Measurements from ENCODE around the gene AURKA.

AURKA gene

DNA sequence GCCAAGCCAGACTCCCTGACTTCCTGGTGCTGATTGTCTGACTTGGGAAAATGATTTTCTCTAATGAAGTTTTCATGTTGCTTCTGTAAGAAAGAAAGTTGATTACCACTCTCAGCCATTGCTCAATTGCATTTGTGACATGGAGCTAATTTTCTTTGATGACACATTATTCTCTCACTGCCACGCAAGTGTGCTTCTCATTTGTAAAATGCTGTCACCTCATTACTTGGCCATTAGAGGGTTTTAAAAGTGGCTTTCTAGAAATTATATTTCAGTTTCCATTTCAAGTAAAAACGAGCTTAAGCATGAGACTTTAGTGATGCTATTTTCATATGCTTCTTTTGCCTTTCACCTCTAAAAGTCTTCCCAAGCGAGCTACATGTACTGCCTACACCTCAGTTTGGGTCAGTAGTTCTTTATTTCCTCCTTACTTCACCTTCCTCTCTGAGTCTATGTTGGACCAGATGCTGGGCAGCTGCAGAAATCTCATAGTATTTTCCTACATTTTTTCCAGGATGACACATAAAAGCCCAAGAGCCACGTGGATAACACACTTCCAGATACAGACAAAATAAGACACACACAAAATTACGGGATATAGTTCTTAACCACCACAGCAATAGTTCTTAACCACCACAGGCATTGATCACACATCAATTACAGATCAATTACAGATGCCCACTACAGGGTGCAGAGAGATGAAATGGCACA lies 39.5 kb downstream of the AURKA start:
- TF ChIP-seq YY1 (IDR thresholded peaks at IDR 0.05; ENCODE audit: low read depth) (no peak), EP300 (IDR thresholded peaks at IDR 0.05; ENCODE audit: borderline replicate concordance) (no peak), ZBTB7A (IDR thresholded peaks at IDR 0.05; ENCODE audit: low read depth) (no peak), FOXM1 (IDR thresholded peaks at IDR 0.05; ENCODE audit: borderline replicate concordance, low read depth) (no peak), CEBPB (IDR thresholded peaks at IDR 0.05) (no peak)

DNA sequence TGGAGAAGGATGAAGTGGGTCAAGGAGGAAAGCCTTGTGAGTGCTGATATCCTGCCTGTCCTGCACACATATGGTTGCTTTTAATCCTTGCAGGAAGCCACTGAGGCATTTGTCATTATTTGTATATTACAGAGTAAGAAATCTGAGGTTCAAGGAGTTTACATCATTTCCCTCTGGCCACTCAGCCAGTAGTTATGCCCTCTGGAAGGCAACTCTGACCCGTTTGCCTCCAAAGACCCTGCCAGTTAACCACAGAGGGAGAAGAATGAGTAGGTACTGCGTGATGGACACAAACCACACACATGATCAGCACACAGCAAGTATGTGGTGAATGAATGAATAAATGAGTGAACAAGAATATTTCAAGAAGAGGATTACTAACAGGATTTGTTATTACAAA lies 41.2 kb downstream of the AURKA start:
- TF ChIP-seq EP300 (IDR thresholded peaks at IDR 0.05; ENCODE audit: borderline replicate concordance) (no peak), ZBTB7A (IDR thresholded peaks at IDR 0.05; ENCODE audit: low read depth) (no peak), EGR1 (IDR thresholded peaks at IDR 0.05) (no peak), FOXM1 (IDR thresholded peaks at IDR 0.05; ENCODE audit: borderline replicate concordance, low read depth) (no peak)
- TF ChIP-seq, protein P1, sequence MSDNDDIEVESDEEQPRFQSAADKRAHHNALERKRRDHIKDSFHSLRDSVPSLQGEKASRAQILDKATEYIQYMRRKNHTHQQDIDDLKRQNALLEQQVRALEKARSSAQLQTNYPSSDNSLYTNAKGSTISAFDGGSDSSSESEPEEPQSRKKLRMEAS (IDR thresholded peaks at IDR 0.05), result no peak
- TF ChIP-seq, protein P2, sequence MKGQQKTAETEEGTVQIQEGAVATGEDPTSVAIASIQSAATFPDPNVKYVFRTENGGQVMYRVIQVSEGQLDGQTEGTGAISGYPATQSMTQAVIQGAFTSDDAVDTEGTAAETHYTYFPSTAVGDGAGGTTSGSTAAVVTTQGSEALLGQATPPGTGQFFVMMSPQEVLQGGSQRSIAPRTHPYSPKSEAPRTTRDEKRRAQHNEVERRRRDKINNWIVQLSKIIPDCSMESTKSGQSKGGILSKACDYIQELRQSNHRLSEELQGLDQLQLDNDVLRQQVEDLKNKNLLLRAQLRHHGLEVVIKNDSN (IDR thresholded peaks at IDR 0.05), result no peak

DNA sequence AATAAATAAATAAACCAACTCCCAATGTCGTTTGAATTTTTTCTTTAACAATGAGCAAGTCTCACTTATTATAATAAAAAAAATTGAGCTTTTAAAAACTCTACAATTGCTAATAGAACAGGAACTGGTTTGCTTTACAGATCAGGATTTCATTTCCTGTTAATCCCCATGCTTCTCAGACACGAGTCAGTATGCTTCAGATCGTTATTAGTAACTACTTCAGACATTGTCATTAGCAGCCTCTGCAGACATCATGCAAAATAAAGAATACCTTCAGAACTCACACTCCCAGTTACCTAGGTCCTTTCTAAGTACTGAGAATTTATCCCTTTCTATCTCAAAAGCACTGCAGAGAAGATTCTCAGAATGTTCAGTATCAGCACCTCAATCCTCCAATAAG lies 43.3 kb downstream of the AURKA start:
- TF ChIP-seq, protein P2 (IDR thresholded peaks at IDR 0.05), result no peak
- TF ChIP-seq TAF1 (IDR thresholded peaks at IDR 0.05; ENCODE audit: low read depth), result no peak

DNA sequence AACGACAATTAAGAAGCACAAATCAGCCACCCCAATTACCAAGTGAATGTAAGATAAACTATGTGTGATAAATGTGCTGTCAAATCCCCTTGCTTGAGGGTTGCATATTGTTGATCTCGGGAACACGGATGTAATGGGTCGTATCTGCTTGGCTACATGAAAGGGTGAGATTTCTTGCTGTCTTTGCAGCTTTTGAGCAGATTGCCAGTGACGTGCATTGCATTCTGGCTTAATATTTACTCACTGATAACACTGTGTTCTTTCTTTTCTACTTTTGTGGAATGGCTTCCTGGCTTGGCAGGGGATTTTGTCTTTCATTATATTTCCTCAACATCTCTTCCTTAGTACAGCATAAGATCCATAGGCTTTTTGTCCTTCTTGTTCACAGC lies 43.7 kb downstream of the AURKA start:
- TF ChIP-seq TEAD4 (IDR thresholded peaks at IDR 0.05) (no peak), TAF1 (IDR thresholded peaks at IDR 0.05; ENCODE audit: low read depth) (no peak), FOXM1 (IDR thresholded peaks at IDR 0.05; ENCODE audit: borderline replicate concordance, low read depth) (no peak), ZBTB7A (IDR thresholded peaks at IDR 0.05; ENCODE audit: low read depth) (no peak), EGR1 (IDR thresholded peaks at IDR 0.05) (no peak), RAD21 (IDR thresholded peaks at IDR 0.05; ENCODE audit: low read depth) (no peak), YY1 (IDR thresholded peaks at IDR 0.05; ENCODE audit: low read depth) (no peak)
- TF ChIP-seq, protein P3, sequence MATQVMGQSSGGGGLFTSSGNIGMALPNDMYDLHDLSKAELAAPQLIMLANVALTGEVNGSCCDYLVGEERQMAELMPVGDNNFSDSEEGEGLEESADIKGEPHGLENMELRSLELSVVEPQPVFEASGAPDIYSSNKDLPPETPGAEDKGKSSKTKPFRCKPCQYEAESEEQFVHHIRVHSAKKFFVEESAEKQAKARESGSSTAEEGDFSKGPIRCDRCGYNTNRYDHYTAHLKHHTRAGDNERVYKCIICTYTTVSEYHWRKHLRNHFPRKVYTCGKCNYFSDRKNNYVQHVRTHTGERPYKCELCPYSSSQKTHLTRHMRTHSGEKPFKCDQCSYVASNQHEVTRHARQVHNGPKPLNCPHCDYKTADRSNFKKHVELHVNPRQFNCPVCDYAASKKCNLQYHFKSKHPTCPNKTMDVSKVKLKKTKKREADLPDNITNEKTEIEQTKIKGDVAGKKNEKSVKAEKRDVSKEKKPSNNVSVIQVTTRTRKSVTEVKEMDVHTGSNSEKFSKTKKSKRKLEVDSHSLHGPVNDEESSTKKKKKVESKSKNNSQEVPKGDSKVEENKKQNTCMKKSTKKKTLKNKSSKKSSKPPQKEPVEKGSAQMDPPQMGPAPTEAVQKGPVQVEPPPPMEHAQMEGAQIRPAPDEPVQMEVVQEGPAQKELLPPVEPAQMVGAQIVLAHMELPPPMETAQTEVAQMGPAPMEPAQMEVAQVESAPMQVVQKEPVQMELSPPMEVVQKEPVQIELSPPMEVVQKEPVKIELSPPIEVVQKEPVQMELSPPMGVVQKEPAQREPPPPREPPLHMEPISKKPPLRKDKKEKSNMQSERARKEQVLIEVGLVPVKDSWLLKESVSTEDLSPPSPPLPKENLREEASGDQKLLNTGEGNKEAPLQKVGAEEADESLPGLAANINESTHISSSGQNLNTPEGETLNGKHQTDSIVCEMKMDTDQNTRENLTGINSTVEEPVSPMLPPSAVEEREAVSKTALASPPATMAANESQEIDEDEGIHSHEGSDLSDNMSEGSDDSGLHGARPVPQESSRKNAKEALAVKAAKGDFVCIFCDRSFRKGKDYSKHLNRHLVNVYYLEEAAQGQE (IDR thresholded peaks at IDR 0.05; ENCODE audit: low read depth), result no peak

DNA sequence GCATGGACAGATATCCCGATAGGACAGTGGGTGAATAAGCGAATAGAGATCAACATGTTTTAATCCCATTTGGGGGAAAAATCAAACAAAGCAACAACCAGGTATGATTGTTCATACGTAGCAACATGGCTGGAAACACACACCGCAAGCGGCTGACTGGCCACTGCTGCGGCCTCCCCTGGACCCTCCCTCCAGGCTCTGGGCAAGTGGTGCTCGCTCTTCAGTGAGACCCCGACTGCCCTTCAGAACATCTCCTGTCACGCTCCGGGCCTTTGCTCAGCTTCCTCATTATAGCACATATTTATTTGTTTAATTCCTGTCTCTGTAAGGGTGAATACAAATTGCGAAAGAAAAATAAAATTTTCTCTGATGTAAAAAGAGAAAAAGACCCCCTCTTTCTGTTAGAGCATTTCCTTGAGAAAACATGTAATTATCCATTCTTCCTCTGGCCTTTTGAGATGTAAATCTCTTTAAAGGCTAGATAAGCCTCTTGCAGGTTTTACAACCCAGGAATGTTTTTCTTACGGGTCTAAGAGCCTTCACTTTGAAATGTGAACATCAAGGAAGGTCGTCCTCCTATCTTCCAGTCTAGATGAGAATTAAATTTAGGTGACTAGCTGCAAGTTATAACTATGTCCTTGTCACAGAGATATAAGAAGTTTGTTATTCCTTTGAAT lies 44.2 kb downstream of the AURKA start:
- TF ChIP-seq TEAD4 (IDR thresholded peaks at IDR 0.05), result no peak
- TF ChIP-seq, protein P2 (IDR thresholded peaks at IDR 0.05), result no peak
- TF ChIP-seq TAF1 (IDR thresholded peaks at IDR 0.05; ENCODE audit: low read depth), result no peak
- no peak for TF ChIP-seq NFIC (IDR thresholded peaks at IDR 0.05)
- no peak for TF ChIP-seq RAD21 (IDR thresholded peaks at IDR 0.05; ENCODE audit: low read depth)

DNA sequence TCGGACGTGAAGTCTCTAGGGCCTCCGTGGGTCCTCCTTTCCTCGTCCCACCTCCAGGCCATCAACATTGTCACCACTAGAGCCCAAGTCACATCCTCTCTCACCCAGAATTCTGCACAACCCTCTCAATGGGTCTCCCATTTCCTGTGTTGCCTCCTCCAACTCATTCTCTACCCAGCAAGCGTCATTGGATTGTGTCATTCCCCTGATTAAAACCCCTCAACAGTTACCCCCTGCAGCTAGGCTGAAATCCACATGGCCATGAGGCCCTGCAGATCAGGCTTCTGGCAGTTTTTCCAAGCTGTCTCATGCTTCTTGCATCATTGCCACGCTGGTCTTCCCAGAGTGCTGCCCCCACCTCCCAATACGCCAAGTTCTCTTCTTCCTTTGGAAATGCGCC lies 46.1 kb downstream of the AURKA start:
- TF ChIP-seq NFIC (IDR thresholded peaks at IDR 0.05), result no peak
- TF ChIP-seq, protein P3 (IDR thresholded peaks at IDR 0.05; ENCODE audit: low read depth), result no peak
- TF ChIP-seq, protein P1 (IDR thresholded peaks at IDR 0.05), result no peak
- TF ChIP-seq EP300 (IDR thresholded peaks at IDR 0.05; ENCODE audit: borderline replicate concordance), result no peak
- no peak for TF ChIP-seq YY1 (IDR thresholded peaks at IDR 0.05; ENCODE audit: low read depth)
- TF ChIP-seq ZBTB7A (IDR thresholded peaks at IDR 0.05; ENCODE audit: low read depth), result no peak

Data from Ishikawa (cell line).